Measurements from ENCODE around the gene MXD1. TPM values are rescaled to one million over a fixed set of nuclear protein-coding genes. Genes with fewer than 3 reads are reported as not detected.

Gene MXD1
- total and polyA plus RNA-seq, 2 experiments from 2014 or later = 1.8 to 3.9 TPM

DNA sequence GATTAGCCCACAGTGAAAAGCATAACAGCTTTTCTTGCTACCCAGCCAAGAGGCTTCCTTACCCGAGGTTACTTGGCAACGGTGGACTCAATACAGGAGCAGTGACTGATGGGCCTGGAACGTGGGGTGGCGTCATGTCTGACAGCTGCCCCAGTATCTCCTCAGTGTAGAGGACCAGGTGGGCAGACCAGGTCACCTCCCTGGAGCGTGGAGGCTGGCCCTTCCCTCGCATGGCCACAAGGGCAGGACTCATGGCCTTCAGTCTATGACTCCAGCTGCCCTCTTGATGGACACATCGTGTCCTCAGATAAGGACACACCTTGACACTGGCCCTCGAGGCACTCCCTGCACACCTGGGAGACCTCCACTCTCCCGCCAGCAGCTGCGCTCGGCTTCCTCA, 40.1 kb downstream of the MXD1 start (continued):
- TF ChIP-seq, protein P1, sequence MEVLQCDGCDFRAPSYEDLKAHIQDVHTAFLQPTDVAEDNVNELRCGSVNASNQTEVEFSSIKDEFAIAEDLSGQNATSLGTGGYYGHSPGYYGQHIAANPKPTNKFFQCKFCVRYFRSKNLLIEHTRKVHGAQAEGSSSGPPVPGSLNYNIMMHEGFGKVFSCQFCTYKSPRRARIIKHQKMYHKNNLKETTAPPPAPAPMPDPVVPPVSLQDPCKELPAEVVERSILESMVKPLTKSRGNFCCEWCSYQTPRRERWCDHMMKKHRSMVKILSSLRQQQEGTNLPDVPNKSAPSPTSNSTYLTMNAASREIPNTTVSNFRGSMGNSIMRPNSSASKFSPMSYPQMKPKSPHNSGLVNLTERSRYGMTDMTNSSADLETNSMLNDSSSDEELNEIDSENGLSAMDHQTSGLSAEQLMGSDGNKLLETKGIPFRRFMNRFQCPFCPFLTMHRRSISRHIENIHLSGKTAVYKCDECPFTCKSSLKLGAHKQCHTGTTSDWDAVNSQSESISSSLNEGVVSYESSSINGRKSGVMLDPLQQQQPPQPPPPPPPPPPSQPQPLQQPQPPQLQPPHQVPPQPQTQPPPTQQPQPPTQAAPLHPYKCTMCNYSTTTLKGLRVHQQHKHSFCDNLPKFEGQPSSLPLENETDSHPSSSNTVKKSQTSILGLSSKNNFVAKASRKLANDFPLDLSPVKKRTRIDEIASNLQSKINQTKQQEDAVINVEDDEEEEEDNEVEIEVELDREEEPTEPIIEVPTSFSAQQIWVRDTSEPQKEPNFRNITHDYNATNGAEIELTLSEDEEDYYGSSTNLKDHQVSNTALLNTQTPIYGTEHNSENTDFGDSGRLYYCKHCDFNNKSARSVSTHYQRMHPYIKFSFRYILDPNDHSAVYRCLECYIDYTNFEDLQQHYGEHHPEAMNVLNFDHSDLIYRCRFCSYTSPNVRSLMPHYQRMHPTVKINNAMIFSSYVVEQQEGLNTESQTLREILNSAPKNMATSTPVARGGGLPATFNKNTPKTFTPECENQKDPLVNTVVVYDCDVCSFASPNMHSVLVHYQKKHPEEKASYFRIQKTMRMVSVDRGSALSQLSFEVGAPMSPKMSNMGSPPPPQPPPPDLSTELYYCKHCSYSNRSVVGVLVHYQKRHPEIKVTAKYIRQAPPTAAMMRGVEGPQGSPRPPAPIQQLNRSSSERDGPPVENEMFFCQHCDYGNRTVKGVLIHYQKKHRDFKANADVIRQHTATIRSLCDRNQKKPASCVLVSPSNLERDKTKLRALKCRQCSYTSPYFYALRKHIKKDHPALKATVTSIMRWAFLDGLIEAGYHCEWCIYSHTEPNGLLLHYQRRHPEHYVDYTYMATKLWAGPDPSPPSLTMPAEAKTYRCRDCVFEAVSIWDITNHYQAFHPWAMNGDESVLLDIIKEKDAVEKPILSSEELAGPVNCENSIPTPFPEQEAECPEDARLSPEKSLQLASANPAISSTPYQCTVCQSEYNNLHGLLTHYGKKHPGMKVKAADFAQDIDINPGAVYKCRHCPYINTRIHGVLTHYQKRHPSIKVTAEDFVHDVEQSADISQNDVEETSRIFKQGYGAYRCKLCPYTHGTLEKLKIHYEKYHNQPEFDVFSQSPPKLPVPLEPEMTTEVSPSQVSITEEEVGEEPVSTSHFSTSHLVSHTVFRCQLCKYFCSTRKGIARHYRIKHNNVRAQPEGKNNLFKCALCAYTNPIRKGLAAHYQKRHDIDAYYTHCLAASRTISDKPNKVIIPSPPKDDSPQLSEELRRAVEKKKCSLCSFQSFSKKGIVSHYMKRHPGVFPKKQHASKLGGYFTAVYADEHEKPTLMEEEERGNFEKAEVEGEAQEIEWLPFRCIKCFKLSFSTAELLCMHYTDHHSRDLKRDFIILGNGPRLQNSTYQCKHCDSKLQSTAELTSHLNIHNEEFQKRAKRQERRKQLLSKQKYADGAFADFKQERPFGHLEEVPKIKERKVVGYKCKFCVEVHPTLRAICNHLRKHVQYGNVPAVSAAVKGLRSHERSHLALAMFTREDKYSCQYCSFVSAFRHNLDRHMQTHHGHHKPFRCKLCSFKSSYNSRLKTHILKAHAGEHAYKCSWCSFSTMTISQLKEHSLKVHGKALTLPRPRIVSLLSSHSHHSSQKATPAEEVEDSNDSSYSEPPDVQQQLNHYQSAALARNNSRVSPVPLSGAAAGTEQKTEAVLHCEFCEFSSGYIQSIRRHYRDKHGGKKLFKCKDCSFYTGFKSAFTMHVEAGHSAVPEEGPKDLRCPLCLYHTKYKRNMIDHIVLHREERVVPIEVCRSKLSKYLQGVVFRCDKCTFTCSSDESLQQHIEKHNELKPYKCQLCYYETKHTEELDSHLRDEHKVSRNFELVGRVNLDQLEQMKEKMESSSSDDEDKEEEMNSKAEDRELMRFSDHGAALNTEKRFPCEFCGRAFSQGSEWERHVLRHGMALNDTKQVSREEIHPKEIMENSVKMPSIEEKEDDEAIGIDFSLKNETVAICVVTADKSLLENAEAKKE (CRISPR knock-in tag; IDR thresholded peaks at IDR 0.05) = no peak
- TF ChIP-seq, protein P2, sequence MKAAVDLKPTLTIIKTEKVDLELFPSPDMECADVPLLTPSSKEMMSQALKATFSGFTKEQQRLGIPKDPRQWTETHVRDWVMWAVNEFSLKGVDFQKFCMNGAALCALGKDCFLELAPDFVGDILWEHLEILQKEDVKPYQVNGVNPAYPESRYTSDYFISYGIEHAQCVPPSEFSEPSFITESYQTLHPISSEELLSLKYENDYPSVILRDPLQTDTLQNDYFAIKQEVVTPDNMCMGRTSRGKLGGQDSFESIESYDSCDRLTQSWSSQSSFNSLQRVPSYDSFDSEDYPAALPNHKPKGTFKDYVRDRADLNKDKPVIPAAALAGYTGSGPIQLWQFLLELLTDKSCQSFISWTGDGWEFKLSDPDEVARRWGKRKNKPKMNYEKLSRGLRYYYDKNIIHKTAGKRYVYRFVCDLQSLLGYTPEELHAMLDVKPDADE (IDR thresholded peaks at IDR 0.05) = no peak
- TF ChIP-seq JUNB (IDR thresholded peaks at IDR 0.05; ENCODE audit: unreplicated experiment) = no peak

DNA sequence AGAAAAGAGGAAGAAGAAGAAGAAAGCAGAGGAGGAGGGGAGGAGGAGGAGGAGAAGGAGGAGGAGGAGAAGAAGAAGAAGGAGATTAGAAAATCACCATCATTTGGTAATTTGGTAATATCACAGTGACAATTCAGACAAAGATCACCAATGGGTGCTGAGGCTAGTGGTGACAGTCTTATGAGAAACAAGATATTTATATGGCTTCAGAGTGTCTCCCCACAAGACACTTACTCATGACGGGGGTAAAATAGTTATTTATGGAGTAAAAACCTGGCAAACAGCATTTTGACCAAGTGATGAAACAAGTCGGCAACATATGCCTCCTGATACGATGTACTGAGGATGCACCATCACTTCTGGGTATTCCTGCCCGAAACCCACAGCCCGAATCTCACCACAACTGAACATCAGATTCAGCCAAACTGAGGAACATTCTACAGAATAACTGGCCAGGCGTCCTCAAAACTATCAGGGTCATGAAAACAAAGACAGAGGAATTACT, 41.6 kb downstream of the MXD1 start:
- Mint-ChIP-seq H3K27ac (no peak overlapping the region), H3K4me3 (no peak overlapping the region), H3K27me3 (ENCODE audit: insufficient read depth, low read depth, poor library complexity) (peaks cover 2% of the 10 kb centered on the region), H3K4me1 (no peaks in the 10 kb centered on the region; the same call in 2 of the 3 replicates), H3K36me3 (ENCODE audit: low read depth) (no peaks in the 10 kb centered on the region), H3K9me3 (no peaks in the 10 kb centered on the region)
- no peaks in the 10 kb centered on the region for H3K79me2 ChIP-seq (replicated peaks; ENCODE audit: insufficient read depth)
- no peaks in the 10 kb centered on the region; the same call in 1 of the 2 replicates for H4K20me1 ChIP-seq (replicated peaks; ENCODE audit: insufficient read depth)
- no peaks in the 10 kb centered on the region for H3K27me3 ChIP-seq (ENCODE audit: insufficient read depth)
- H3K27ac ChIP-seq (ENCODE audit: low read depth) = no peak overlapping the region
- H3K4me3 ChIP-seq = no peak overlapping the region
- peaks cover 12% of the 10 kb centered on the region; the same call in 1 of the 2 replicates for H3K9me2 ChIP-seq (ENCODE audit: insufficient read depth)
- no peak for ATAC-seq
- H3F3A ChIP-seq (replicated peaks; ENCODE audit: low read depth) = no peaks in the 10 kb centered on the region
- H3K36me3 ChIP-seq (ENCODE audit: insufficient read depth) = no peaks in the 10 kb centered on the region
- no peak for DNase-seq (ENCODE audit: low spot score)
- no peak overlapping the region for H3K4me2 ChIP-seq
- H3K4me1 ChIP-seq (ENCODE audit: insufficient read depth) = no peaks in the 10 kb centered on the region
- no peak overlapping the region for H2AFZ ChIP-seq
- TF ChIP-seq POLR2AphosphoS5 (IDR thresholded peaks at IDR 0.05; ENCODE audit: low read depth) = no peak
- no peak for TF ChIP-seq NANOG (IDR thresholded peaks at IDR 0.05; ENCODE audit: borderline replicate concordance)
- TF ChIP-seq CREB1 (CRISPR knock-in tag; IDR thresholded peaks at IDR 0.05; ENCODE audit: low read depth) = no peak
- no peak for TF ChIP-seq EZH2 (IDR thresholded peaks at IDR 0.05; ENCODE audit: low read depth, unreplicated experiment)
- no peak for TF ChIP-seq EZH2phosphoT487 (IDR thresholded peaks at IDR 0.05; ENCODE audit: unreplicated experiment)
- TF ChIP-seq, protein P2 (IDR thresholded peaks at IDR 0.05) = no peak
- TF ChIP-seq, protein P3, sequence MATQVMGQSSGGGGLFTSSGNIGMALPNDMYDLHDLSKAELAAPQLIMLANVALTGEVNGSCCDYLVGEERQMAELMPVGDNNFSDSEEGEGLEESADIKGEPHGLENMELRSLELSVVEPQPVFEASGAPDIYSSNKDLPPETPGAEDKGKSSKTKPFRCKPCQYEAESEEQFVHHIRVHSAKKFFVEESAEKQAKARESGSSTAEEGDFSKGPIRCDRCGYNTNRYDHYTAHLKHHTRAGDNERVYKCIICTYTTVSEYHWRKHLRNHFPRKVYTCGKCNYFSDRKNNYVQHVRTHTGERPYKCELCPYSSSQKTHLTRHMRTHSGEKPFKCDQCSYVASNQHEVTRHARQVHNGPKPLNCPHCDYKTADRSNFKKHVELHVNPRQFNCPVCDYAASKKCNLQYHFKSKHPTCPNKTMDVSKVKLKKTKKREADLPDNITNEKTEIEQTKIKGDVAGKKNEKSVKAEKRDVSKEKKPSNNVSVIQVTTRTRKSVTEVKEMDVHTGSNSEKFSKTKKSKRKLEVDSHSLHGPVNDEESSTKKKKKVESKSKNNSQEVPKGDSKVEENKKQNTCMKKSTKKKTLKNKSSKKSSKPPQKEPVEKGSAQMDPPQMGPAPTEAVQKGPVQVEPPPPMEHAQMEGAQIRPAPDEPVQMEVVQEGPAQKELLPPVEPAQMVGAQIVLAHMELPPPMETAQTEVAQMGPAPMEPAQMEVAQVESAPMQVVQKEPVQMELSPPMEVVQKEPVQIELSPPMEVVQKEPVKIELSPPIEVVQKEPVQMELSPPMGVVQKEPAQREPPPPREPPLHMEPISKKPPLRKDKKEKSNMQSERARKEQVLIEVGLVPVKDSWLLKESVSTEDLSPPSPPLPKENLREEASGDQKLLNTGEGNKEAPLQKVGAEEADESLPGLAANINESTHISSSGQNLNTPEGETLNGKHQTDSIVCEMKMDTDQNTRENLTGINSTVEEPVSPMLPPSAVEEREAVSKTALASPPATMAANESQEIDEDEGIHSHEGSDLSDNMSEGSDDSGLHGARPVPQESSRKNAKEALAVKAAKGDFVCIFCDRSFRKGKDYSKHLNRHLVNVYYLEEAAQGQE (IDR thresholded peaks at IDR 0.05; ENCODE audit: unreplicated experiment) = no peak
- TF ChIP-seq ZNF114 (CRISPR knock-in tag; IDR thresholded peaks at IDR 0.05) = no peak
- TF ChIP-seq ZNF331 (CRISPR knock-in tag; IDR thresholded peaks at IDR 0.05; ENCODE audit: low read depth) = no peak

All from GM23338 (cell line).